PC-9 (cell line): ENCODE results near the gene TP53TG5. TPM values are rescaled to one million over a fixed set of nuclear protein-coding genes. Genes with fewer than 3 reads are reported as not detected.

ENCODE experiments used
- BruUV-seq: library from RNA; stranded (reverse); fragments of 400-500 nt; replicated peaks from 2 replicates; lab custom pipeline; 2021; lab: Mats Ljungman, UMichigan
- CTCF ChIA-PET: fragments of 300-600 bp; sonication (Branson Sonifier 250); formaldehyde crosslinking; loops from one replicate; lab custom pipeline; 2022; ENCODE audit warnings: antibody characterized with exemption; lab: Charles Lee
- POLR2A ChIA-PET: fragments of 300-600 bp; sonication (Branson Sonifier 250); formaldehyde crosslinking; loops from one replicate; lab custom pipeline; 2022; ENCODE audit warnings: antibody characterized with exemption; ENCODE audit not compliant: unreplicated experiment; lab: Charles Lee
- DNase-seq, 2 experiments: peaks; one replicate each; pipeline versions ENCODE4 v3.0.0 to v3.0.0-alpha.2; 2015 to 2022; ENCODE audit warnings: mixed read lengths in 1 of 2
- H2AFZ ChIP-seq: fragments of 200-600 bp; sonication (generic); 2 replicates; pipeline ENCODE4 v1.8.1; 2017; ENCODE audit warnings: antibody characterized with exemption
- H3F3A ChIP-seq: fragments of 200-600 bp; sonication (generic); 2 replicates; pipeline ENCODE4 v1.8.1; 2017; ENCODE audit warnings: antibody characterized with exemption, mild to moderate bottlenecking, low read depth; ENCODE audit not compliant: insufficient read depth
- H3K27ac ChIP-seq: fragments of 200-600 bp; sonication (generic); 2 replicates; pipeline ENCODE4 v1.6.1; 2016; ENCODE audit warnings: mixed run types
- H3K27me3 ChIP-seq: fragments of 200-600 bp; sonication (generic); 2 replicates; pipeline ENCODE4 v1.6.1; 2016; ENCODE audit warnings: low read depth, mixed run types; ENCODE audit not compliant: insufficient read depth
- H3K36me3 ChIP-seq: fragments of 200-600 bp; sonication (generic); 2 replicates; pipeline ENCODE4 v1.6.1; 2016; ENCODE audit warnings: low read depth, mixed run types
- H3K4me1 ChIP-seq: fragments of 200-600 bp; sonication (generic); replicated peaks from 2 replicates; pipeline ENCODE4 v1.6.1; 2016; ENCODE audit warnings: mixed run types; ENCODE audit not compliant: insufficient read depth
- H3K4me2 ChIP-seq: fragments of 200-600 bp; sonication (generic); 2 replicates; pipeline ENCODE4 v1.6.1; 2017; ENCODE audit warnings: mixed run types
- H3K4me3 ChIP-seq: fragments of 200-600 bp; sonication (generic); 2 replicates; pipeline ENCODE4 v1.6.1; 2016; ENCODE audit warnings: mixed run types
- H3K79me2 ChIP-seq: fragments of 200-600 bp; sonication (generic); 2 replicates; pipeline ENCODE4 v1.6.1; 2017; ENCODE audit warnings: low read depth, mixed run types
- H3K9me2 ChIP-seq: fragments of 200-600 bp; sonication (generic); 2 replicates; pipeline ENCODE4 v1.8.1; 2017; ENCODE audit warnings: mild to moderate bottlenecking; ENCODE audit not compliant: insufficient read depth
- H3K9me3 ChIP-seq: fragments of 200-600 bp; sonication (generic); 2 replicates; pipeline ENCODE4 v1.8.1; 2016; ENCODE audit warnings: low read depth; ENCODE audit not compliant: insufficient read depth
- H4K20me1 ChIP-seq: fragments of 200-600 bp; sonication (generic); 2 replicates; pipeline ENCODE4 v1.8.1; 2017; ENCODE audit not compliant: insufficient read depth
- EZH2 ChIP-seq: fragments of 200-600 bp; sonication (generic); IDR thresholded peaks from 2 replicates; pipeline ENCODE4 v1.8.0; 2017; ENCODE audit warnings: antibody characterized with exemption, low read depth
- intact Hi-C: fragments of 100-400 bp; cut with micrococcal nuclease; formaldehyde crosslinking; loops from one replicate; pipeline ENCODE4 v1.10.0; 2022; ENCODE audit not compliant: unreplicated experiment
- total RNA-seq: library from RNA; stranded (reverse); gene quantifications from 2 replicates; pipeline ENCODE4 v1.2.3, GENCODE V29; 2021
- TF ChIP-seq, protein P1 (sequence below): fragments of 200-600 bp; sonication (generic); conservative IDR thresholded peaks from 2 replicates; pipeline ENCODE4 v1.6.1; 2017; ENCODE audit warnings: mixed run types, antibody characterized with exemption, mild to moderate bottlenecking, moderate library complexity

The TP53TG5 gene
- total RNA-seq, 1 experiment from 2014 or later, result not detected

DNA sequence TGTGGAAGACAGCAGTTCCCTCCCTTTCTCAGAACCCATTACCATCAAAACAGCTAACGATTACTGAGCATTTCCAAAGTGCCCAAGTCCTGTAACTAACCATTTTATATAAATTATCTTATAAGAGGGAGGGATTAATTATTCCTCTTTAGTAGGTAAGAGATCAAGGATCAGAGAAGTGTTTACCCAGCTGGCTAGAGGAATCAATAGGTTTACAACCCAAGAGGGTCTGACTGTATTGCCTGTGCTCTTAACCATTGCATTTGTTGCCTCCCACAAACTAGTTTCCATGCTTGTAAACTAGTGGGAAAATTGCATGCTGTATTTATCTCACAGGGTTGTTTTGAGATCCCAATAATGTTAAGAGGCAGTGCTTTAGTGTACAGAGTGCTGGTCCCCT, 26.3 kb upstream of the TP53TG5 start:
- no peak overlapping the region for H3K4me2 ChIP-seq
- CTCF ChIA-PET, result no interaction called here

DNA sequence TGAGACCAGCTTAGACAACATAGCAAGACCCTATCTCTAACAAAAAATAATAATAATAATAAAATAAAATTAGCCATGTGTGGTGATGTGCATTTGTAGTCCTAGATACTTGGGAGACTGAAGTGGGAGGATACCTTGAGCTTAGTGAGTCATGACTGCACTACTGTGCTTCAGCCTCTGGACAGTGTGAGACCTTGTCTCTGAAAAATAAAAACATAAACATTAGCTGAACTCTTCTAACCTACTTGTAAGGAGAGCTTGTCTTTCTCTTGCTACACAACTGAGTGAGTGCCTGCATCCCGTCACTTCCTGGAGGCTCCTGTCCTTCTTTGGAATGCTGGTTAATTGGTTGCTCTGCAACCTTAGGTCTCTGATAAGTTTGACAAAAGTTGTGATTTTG, 24.8 kb upstream of the TP53TG5 start:
- H3F3A ChIP-seq, result peaks cover 16% of the 10 kb centered on the region
- peaks cover 24% of the 10 kb centered on the region; the same call in 1 of the 2 replicates for H3K9me3 ChIP-seq
- intact Hi-C loops, result no loop called here
- H3K4me1 ChIP-seq, result peaks cover 6% of the 10 kb centered on the region
- peaks cover 14% of the 10 kb centered on the region for H3K79me2 ChIP-seq
- H3K27ac ChIP-seq, result no peak overlapping the region
- no TSS peak for BruUV-seq
- H3K27me3 ChIP-seq, result no peaks in the 10 kb centered on the region
- H3K9me2 ChIP-seq, result no peaks in the 10 kb centered on the region
- H3K4me2 ChIP-seq, result no peak overlapping the region
- DNase-seq, result no peak
- no peak overlapping the region for H3K4me3 ChIP-seq
- no peak for TF ChIP-seq EZH2
- TF ChIP-seq, protein P1, sequence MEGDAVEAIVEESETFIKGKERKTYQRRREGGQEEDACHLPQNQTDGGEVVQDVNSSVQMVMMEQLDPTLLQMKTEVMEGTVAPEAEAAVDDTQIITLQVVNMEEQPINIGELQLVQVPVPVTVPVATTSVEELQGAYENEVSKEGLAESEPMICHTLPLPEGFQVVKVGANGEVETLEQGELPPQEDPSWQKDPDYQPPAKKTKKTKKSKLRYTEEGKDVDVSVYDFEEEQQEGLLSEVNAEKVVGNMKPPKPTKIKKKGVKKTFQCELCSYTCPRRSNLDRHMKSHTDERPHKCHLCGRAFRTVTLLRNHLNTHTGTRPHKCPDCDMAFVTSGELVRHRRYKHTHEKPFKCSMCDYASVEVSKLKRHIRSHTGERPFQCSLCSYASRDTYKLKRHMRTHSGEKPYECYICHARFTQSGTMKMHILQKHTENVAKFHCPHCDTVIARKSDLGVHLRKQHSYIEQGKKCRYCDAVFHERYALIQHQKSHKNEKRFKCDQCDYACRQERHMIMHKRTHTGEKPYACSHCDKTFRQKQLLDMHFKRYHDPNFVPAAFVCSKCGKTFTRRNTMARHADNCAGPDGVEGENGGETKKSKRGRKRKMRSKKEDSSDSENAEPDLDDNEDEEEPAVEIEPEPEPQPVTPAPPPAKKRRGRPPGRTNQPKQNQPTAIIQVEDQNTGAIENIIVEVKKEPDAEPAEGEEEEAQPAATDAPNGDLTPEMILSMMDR, result no peak
- CTCF ChIA-PET, result interaction anchor here (0.6 kb wide), 1 partner anchor 83 kb away, joined by 7 read pairs; no protein-coding TSS in a partner anchor
- POLR2A ChIA-PET, result no interaction called here
- H4K20me1 ChIP-seq, result no peaks in the 10 kb centered on the region
- no peaks in the 10 kb centered on the region for H3K36me3 ChIP-seq
- H2AFZ ChIP-seq, result no peak overlapping the region

More for the DNA sequence above, 26.3 kb upstream of the TP53TG5 start:
- Histone ChIP-seq H3K9me2 (no peaks in the 10 kb centered on the region), H3K9me3 (peaks cover 22% of the 10 kb centered on the region; the same call in 1 of the 2 replicates), H2AFZ (no peak overlapping the region), H3K27ac (no peak overlapping the region), H3F3A (peaks cover 21% of the 10 kb centered on the region), H3K79me2 (peaks cover 17% of the 10 kb centered on the region), H3K27me3 (no peaks in the 10 kb centered on the region), H4K20me1 (no peaks in the 10 kb centered on the region), H3K36me3 (0 out of 2 replicates have a peak, but pooled peaks cover 8% of the 10 kb centered on the region), H3K4me1 (peaks cover 6% of the 10 kb centered on the region), H3K4me3 (no peak overlapping the region)
- no TSS peak for BruUV-seq
- POLR2A ChIA-PET, result no interaction called here
- DNase-seq, result peak in 1 of 2 experiments; percentile 29
- intact Hi-C loops, result no loop called here
- TF ChIP-seq EZH2, result no peak
- TF ChIP-seq, protein P1, result no peak

DNA sequence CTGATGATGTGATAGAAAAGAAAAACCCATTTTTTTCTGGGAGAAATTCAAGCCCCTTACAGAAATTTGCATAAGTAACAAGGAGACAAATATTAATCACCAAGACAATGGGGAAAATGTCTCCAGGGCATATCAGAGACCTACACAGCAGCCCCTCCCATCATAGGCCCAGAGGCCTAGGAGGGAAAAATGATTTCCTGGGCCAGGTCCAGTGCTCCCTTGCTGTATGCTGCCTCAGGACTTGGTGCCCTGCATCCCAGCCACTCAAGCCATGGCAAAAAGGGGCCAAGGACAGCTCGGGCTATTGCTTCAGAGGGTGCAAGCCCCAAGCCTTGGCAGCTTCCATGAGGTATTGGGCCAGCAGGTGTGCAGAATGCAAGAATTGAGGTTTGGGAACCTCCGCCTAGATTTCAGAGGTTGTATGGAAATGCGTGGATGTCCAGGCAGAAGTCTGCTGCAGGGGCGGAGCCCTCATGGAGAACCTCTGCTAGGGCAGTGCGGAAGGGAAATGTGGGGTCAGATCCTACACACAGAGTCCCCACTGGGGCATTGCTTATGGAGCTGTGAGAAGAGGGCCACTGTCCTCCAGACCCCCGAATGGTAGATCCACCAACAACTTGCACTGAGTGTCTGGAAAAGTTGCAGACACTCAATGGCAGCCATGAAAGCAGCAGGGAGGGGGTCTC, 22.4 kb upstream of the TP53TG5 start:
- Histone ChIP-seq H3K4me3 (no peak overlapping the region), H3K4me1 (no peaks in the 10 kb centered on the region), H3K9me2 (no peaks in the 10 kb centered on the region), H3K9me3 (peaks cover 24% of the 10 kb centered on the region; the same call in 1 of the 2 replicates), H2AFZ (no peak overlapping the region), H3K4me2 (no peak overlapping the region), H3K27me3 (no peaks in the 10 kb centered on the region), H4K20me1 (no peaks in the 10 kb centered on the region), H3K79me2 (no peaks in the 10 kb centered on the region), H3F3A (peaks cover 10% of the 10 kb centered on the region), H3K27ac (no peak overlapping the region), H3K36me3 (no peaks in the 10 kb centered on the region)
- TF ChIP-seq, protein P1, result no peak
- no peak for TF ChIP-seq EZH2
- no peak for DNase-seq
- no TSS peak for BruUV-seq
- intact Hi-C loops, result no loop called here
- CTCF ChIA-PET, result no interaction called here
- POLR2A ChIA-PET, result no interaction called here
